ENCODE results near the gene CD248.
A peak's percentile ranks its signal among the peaks of the same experiment; 100 is the strongest.
"Not testable (repeated sequence)": the region's sequence is repeated elsewhere in the genome, so short reads cannot be mapped to it uniquely, and the experiment has no call there.

CD248 gene

DNA sequence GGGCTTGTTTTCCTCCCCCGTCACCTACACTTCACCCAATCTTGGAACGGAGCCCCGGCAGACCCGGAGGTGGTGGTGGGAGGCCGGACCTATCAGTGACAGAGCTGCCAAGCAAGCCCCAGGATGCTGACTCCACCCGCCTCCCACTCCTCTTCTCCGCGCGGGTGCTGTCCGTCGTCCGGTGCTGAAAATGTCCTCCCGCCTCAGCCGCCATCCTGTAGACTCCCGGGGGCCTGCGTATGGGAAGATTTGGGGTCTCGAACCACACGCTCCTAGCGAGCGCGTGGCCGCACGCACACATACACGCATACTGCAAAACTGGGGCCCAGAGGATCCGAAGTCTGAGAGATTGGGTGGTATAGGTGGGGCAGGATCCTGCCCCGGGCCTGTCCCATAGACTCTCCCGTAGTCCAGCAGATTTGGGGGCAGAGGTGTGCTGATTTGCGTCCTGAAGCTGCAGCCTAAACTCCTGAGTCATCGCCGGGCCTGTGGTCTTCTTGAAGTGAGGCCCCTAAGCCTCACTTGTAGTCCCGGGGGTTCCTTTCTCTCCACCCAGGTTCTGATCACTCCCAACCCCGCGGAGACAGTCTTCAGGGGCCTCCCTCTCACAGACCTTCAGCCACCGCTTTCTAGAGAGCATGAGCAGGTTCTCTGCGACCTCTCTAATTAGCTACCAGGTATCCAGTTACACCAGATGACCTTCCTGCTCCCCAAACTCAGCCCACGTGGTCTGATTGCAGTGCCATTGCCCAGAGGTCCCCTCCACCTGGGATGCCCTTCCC lies 27.1 kb downstream of the CD248 start:
- DNase-seq (ENCODE audit: low read depth), result peak; percentile 30

GRCh38 chr11:66288671-66289547 lies 27.9 kb downstream of the CD248 start, which contains the start of gene YIF1A:
Gene YIF1A (minus strand): TSS chr11:66289143. CDS start chr11:66288985, 158 bp downstream.
- peak; percentile 99 for DNase-seq (ENCODE audit: low read depth)

GRCh38 chr11:66287889-66288670 lies 28.8 kb downstream of the CD248 start:
- no peak for DNase-seq (ENCODE audit: low read depth)

GRCh38 chr11:66287211-66287888 lies 29.5 kb downstream of the CD248 start:
- no peak for DNase-seq (ENCODE audit: low read depth)

- no peak for DNase-seq (ENCODE audit: low read depth)
Observed at GRCh38 chr11:66286699-66287098, 30.1 kb downstream of the CD248 start.

- DNase-seq (ENCODE audit: low read depth), result no peak
Observed at GRCh38 chr11:66285250-66285947, 31.4 kb downstream of the CD248 start.

DNA sequence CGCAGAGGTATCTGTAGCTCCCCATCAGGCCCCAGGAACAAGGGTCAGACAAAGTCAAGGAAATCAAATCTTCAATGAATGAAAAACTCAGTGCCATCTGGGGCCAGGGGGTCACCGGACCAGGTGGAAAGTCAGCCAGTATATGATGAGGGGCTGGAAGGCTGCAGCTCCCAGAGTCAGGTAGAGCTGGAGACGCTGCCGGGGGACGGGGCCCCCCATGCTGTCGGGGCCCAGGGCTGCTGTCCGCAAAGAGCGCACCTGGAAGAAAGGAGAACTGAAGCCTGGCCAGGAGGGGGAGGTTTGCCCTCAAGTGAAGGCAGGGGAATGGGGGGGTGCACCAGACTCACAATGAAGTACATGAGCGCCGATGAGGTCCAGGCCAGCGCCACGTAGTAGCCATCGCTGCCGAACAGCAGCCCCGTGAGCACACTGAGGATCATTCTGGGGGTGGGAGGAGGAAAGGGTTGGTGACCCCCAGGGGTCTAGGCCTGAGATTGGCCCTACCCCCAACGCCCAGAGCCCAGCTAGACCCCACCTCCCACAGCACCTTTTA lies 32.2 kb downstream of the CD248 start:
- DNase-seq (ENCODE audit: low read depth), result no peak

GRCh38 chr11:66283461-66284105 lies 33.3 kb downstream of the CD248 start:
- no peak for DNase-seq (ENCODE audit: low read depth)

- DNase-seq (ENCODE audit: low read depth), result peak; percentile 87
Observed at GRCh38 chr11:66282468-66283455, 34.1 kb downstream of the CD248 start.

DNA sequence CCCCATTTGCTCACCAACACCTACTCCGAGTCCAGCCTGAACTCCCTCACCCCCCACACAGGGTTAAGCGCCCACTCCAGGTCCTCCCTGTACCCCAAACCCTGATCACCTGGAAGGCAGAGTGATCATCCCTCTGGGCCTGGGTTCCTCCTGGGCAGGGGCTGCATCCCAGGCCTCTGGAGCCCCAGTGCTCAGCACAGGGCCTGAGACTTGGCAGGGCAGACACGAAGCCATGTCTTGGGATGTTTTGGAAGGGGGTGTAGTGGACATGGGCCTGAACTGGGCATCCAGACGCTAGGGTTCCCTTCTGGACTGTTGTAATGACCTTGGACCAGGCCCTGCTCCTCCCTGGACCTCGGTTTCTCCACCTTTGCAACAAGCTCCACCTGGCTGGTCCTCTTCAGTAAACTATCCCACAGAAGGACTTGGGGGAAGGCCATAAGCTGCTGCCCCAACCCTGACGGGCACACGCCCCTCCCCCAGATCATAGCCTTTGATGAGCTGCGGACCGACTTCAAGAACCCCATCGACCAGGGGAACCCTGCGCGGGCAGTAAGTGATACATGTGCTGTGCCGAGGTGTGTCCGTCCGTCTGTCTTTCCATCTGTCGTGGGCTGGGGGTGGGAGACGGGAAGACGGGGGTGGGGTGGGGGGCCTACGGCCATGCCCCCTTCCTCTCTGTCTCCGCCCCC lies 34.9 kb downstream of the CD248 start:
- no peak for DNase-seq (ENCODE audit: low read depth)

- DNase-seq (ENCODE audit: low read depth), result no peak
Observed at GRCh38 chr11:66281001-66281400, 35.8 kb downstream of the CD248 start.

DNA sequence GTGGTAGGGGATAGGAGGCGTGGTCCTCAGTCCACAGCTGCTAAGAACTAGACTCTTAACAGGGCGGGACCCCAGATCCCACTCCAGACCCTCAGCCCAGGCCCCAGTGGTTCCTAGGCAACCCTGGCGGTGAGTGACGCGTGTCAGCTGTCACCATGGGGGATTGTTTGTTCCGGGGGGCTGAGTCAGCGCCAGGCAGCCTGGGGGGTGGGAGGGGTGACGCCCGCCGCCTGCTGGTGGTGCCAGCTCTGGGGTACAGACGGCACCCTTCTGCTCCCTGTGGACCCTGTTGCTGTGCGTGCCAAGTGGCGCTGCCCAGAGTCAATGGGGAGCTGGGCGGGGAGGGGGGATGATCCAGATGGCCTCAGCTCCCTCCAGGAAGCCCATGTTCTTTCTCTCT lies 36.4 kb downstream of the CD248 start:
- no peak for DNase-seq (ENCODE audit: low read depth)

GRCh38 chr11:66279092-66279734 lies 37.6 kb downstream of the CD248 start:
- DNase-seq (ENCODE audit: low read depth), result no peak

DNA sequence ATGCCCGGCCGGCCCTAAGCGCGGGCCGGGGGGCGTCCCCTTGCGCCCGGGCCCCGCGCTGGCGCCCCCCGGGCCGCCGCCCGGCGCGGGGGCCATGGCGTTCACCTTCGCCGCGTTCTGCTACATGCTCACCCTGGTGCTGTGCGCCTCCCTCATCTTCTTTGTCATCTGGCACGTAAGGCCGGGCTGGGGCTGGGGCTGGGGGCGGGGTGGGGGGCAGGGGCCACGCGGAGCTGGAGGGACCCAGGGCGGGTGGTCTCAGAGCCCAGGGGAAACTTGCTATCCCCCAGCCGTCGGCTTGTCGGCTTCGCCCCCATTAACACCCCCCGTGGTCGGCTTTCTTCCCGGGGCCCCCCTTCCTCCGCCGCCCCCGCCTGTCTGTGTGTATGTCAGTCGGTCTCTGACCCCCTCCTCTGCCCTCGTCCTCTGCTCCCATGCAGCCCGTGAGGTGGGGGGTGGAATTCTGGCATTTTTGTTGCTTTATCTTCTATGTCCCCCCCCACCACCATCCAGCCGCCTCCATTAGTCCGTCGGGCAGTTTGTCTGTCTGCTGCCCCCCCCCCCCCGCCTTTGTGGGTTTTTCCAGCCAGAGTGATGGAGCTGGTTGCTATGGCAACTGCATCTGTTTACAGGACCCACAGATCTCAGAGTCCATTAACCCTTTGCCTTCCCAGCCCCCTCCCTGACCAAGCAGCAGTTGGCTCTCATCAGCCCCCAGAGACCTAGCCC lies 38.3 kb downstream of the CD248 start:
- DNase-seq (ENCODE audit: low read depth), result no peak

- DNase-seq (ENCODE audit: low read depth), result no peak
Observed at GRCh38 chr11:66277471-66278362, 39.1 kb downstream of the CD248 start, which contains the start of gene CNIH2. Gene CNIH2 (plus strand): TSS chr11:66278175. CDS start chr11:66278457, 282 bp downstream.

GRCh38 chr11:66277064-66277463 lies 39.8 kb downstream of the CD248 start:
- DNase-seq (ENCODE audit: low read depth), result not testable (repeated sequence)
